HG03558 (cell line): ENCODE results near the gene C2CD4D.
"Not testable (repeated sequence)": the region's sequence is repeated elsewhere in the genome, so short reads cannot be mapped to it uniquely, and the experiment has no call there.

Experiments used
- ATAC-seq: cut with Tn5 transposase; IDR thresholded peaks from one replicate; pipeline ENCODE4 v1.9.1; 2021; ENCODE audit warnings: moderate number of reproducible peaks; ENCODE audit not compliant: unreplicated experiment; ENCODE audit errors: extremely low read depth

The C2CD4D gene

DNA sequence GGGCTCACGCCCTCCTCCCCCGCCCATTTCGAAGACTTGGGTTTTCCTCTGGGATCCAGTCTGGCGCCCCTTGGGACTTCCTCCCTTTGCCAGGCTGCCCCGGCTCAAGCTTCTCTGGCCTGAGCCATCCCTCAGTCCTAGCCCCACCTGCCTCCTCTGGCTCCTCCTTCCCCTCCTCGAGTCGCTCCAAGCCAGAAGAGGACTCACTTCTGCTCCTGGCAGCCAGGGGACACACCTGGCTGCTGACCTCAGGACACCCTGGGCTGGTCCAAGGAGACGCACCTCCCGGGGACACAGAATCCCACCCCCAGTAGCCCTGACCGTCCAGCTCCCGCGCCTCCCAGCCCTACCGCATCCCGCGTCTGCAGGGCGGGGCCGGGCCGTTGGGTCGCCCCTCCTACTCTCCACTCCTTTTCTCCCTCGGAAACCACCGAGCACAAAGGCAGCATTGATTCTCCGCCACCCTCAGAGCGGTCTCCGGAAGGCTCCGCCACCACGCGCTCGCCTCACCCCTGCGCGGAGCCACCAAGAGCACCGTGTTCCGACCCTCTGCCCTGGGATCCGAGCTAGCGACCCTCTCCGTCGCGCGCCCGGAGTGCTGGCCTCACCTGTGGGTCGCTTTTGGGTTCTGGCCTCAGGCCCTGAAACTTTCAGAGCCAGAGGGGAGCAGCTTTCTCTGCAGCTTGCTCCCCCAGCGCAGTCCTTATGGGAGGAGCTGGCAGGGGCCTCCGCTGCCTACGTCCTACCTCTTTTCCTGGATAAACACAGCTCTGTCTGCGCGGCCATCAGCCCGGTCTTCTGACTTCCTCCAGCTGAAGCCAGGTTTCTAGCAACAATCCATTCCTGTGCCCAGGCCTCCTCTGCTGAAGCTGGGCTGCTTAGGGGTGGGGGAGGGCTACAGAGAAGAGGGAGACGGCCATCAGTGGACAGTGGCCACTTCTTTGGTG, at the start of gene C2CD4D:
Gene C2CD4D, minus strand, starts transcription at position 364 of the 947 bp plus-strand sequence. CDS start 831 bp downstream, outside the sequence.
- no peak for ATAC-seq

DNA sequence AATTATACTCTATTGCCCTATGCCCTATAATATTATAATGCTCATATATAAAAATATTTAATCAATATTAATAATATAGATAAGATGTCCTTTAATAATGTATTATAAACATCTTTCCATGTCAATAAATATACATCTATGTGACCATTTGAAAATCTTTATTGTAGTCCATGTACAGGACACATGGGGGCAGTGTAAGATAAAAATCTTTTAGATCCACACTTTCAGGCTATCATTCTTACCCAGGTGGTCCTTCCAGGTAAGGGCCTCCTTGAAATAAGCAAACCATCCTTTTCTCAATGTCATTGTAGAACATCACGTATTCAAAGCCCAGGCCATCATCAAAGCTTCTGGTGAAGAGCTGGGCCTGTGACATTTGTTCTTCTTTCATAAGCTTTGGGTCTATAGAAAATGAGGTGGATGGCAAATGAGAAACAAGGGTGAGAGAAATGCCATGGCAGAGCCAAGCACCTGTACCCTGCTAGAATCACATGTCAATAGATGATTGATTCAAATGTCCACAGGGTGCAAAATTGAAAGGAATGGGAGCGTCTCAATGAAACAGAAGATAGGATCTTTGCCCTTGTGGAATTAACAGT, 49.5 kb upstream of the C2CD4D start:
- no peak for ATAC-seq

DNA sequence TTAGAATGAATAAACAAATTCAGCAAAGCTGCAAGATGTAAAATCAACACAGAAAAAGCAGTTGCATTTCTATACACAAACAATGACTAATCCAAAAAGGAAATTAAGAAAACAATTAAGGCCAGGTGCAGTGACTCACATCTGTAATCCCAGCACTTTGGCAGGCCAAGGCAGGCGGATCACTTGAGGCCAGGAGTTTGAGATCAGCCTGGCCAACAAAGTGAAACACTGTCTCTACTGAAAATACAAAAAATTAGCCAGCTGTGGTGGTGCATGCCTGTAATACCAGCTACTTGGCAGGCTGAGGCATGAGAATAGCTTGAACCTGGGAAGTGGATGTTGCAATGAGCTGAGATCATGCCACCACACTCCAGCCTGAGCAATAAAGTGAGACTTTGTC, 47.4 kb upstream of the C2CD4D start:
- ATAC-seq = no peak

DNA sequence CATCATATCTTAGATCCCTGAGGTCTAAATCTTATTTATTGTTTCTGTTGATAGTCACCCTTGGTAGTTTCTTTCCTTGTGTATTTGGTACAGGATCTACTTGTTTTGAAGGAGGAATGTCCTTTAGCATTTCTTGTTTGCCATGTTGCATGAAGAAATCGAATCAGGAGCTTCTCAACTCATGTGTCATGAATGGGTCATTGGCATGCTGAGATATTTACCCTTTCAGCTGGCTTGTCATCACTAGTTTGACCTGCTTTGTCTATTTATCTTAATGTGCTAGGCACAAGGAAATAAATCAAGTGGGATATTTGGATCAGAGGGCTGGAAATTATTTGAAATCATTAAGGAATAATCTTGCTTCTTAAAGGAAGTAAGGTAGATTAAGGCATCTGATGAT, 45.9 kb upstream of the C2CD4D start:
- no peak for ATAC-seq

DNA sequence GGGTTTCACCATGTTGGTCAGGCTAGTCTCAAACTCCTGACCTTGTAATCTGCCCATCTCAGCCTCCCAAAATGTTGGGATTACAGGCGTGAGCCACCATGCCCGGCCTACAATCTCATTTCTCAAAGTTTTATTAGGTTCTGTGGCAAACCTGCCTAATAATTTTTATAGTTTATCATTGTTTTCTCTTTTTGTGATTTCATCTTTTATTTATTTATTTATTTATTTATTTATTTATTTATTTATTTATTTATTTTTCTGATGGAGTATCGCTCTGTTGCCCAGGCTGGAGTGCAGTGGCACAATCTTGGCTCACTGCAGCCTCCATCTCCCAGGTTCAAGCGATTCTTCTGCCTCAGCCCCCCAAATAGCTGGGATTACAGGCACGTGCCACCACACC, 45.3 kb upstream of the C2CD4D start:
- not testable (repeated sequence) for ATAC-seq

DNA sequence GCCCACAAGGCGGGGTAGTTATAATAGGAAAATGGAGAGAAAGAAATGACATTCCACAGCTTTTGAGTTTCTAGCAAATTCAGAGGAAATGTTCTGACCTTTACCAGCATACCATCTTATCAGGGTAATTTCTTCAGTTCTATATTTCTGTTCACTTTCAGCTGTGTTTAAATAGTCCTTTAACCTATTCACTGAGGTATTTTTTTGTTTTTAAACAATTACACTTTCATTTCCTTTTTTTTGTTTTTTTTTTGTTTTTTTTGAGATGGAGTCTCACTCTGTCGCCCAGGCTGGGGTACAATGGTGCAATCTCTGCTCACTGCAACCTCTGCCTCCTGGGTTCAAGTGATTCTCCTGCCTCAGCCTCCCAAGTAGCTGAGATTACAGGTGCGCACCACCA, 44.8 kb upstream of the C2CD4D start:
- not testable (repeated sequence) for ATAC-seq

DNA sequence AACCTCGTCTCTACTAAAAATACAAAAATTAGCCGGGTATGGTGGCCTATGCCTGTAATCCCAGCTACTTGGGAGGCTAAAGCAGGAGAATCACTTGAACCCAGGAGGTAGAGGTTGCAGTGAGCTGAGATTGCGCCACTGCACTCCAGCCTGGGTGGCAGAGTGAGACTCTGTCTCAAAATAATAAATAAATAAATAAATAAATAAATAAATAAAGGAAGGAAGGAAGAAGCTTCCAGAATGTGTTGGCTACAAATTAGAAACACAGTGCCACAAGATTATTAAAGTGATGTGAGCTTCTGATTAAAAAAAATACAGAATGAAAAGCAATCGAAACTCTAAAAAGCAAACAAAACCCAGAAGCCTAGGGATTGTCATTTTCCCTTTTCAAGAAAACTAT, 44.3 kb upstream of the C2CD4D start:
- ATAC-seq = not testable (repeated sequence)

DNA sequence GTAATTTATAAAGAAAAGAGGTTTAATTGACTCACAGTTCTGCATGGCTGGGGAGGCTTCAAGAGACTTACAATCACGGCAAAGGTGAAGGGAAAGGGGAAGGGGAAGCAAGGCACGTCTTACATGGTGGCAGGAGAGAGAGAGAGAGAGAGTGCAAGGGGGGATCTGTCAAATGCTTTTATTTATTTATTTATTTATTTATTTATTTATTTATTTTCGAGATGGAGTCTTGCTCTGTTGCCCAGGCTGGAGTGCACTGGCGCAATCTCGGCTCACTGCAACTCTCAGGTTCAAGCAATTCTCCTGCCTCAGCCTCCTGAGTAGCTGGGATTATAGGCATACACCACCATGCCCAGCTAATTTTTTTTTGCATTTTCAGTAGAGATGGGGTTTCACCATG, 43.3 kb upstream of the C2CD4D start:
- not testable (repeated sequence) for ATAC-seq

DNA sequence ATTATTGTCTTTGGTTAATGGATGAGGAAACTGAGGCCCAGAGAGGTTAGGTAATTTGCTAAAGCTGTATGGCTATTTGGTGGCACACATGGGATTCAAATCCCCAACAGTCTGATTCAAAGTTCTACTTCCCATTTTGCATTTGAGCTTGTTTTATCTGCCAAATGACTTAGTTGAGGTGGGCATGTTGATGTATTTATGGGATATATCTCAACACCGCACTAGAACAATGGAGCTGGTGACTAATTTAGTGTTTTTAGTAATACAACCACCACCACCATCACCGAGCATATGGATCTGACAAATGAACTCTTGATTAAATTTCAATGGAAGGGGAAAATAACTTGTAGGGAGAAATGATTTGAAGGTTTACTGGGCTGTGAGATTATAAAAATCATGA, 42.8 kb upstream of the C2CD4D start:
- ATAC-seq = no peak

DNA sequence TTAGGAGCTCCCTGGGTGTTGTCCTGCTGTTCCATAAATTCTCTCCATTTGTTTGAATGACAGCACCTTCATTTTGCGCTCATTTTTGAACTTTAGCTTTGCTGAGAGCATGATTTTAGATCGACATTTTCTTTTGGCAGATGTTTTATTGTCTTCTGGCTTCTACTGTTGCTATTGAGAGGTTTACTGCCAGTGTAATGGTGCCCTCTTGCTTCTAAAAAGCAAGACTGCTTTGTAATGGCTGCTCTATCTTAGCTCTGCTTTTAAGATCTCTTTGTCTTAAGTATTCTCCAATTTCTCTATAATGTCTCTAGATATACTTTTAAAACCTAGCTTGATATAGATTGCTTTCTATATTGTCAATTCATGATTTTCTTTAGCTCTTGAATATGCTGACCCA, 41.9 kb upstream of the C2CD4D start:
- ATAC-seq = no peak

DNA sequence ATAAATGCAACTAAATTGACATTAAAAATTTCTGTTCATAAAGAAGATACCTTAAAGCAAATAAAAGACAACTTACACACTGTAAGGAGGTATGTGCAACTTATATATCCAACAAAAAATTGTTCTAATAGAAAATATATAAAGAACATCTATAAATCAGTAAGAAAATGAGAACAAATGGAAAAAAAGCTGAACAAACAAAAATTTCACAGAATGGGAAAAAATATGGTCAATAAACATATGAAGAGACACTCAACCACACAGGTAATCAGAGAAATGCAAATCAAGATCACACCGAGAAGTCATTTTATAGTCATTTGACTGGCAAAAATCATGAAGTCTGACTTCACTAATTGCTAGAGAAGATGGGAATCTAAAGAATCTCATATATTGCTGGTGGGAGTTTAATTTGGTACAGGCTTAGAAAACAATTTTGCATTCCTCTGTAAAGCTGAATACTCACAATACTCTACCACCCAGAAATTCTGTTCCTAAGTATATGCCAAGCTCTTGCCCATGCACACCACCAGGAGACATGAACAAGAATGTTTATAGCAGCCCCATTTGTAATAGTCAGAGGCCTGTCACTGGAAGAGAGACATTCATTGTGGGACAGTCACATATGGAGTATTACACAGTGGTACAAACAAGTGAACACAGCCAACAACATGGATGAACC, 35.9 kb upstream of the C2CD4D start:
- ATAC-seq = no peak

DNA sequence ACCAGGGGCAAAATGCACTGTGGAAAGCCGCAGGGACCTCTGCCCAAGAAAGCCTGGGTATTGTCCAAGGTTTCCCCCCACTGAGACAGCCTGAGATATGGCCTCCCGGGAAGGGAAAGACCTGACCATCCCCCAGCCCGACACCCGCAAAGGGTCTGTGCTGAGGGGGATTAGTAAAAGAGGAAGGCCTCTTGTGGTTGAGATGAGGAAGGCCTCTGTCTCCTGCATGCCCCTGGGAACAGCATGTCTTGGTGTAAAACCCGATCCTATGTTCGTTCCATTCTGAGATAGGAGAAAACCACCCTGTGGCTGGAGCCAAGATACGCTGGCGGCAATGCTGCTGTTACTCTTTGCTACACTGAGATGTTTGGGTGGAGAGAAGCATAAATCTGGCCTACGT, 33.2 kb upstream of the C2CD4D start:
- ATAC-seq = not testable (repeated sequence)

DNA sequence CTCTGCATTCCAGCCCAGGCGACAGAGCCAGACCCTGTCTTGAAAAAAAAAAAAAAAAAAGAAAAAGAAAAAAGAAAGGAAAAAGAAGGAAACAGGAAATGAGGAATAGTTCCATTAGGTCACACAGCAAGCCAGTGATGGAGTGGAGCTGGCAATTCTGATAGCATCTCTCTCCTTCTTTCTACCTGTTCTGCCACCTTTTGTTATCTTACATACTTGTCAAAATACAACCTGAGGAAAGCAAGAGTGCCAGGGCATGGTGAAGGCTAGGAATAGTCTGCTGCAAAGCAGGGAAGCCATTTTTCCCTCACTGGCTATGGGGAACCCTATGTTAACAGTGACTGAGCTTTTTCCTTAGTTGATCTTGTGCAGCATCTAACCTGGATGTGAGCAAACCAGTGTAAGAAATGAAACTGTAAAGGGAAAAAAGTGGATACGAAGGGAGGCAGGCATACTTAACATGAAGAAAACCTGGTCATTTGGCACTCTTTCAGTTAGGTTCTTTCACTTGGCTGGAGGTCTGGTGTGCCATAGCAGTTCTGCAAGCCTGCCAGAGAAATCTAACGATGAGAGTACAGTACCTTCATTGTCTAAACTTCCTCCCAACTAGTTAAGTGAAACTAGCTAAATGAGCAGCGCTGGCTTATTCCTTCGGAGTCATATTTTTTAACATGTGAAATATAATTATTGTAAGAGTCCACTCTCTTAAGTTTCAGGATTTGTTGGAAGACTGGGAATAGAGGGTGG, 31.8 kb upstream of the C2CD4D start:
- no peak for ATAC-seq

DNA sequence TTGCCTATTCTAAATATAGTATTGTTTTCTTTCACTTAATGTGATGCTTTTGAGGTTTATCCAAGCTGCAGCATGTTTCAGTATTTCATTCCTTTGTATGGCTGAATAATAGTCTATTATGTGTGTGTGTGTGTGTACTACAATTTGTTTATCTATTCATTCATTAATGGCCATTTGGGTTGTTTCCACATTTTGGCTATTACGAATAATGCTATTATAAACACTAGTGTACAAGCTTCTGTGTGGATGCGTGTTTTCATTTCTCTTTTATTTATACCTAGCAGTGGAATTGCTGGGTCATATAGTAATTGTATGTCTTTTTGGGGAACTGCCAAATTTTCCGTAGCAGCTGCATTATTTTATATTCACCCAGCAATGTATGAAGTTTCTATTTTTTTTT, 28.9 kb upstream of the C2CD4D start:
- no peak for ATAC-seq

DNA sequence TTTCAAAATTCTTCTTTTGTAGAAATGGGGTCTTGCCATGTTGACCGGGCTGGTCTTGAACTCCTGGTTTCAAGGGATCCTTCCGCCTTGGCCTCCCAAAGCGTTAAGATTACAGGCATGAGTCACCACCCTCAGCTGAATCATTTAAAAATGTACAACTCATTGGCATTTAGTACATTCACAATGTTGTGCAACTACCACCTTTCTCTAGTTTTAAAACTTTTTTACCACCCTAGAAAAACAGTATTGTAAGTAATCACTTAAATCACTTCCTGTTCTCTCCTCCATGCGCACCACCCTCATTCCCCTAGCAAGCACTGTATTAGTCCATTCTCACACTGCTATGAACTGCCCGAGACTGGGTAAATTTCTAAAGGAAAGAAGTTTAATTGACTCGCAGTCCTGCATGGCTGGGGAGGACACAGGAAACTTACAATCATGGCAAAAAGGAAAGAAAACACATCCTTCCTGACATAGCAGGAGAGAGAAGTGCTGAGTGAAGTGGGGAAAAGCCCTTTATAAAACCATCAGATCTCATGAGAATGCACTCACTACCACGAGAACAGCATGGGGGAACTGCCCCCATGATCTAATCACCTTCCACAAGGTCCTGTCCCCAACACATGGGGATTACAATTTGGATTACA, 28.3 kb upstream of the C2CD4D start:
- ATAC-seq = no peak

DNA sequence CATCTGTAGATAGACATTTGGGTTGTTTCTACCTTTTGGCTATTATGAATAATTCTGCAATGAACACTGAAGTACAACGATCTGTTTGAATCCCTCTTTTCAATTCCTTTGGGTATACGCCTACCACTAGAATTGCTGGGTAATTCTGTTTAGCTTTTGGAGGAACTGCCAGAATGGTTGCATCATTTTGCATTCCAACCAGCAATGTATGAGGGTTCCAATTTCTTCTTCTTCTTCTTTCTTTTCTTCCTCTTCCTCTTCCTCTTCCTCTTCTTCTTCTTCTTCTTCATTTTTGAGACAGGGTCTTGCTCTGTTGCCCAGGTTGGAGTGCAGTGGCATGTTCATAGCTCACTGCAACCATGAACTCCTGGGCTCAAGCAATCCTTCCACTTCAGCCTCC, 27.7 kb upstream of the C2CD4D start:
- no peak for ATAC-seq

DNA sequence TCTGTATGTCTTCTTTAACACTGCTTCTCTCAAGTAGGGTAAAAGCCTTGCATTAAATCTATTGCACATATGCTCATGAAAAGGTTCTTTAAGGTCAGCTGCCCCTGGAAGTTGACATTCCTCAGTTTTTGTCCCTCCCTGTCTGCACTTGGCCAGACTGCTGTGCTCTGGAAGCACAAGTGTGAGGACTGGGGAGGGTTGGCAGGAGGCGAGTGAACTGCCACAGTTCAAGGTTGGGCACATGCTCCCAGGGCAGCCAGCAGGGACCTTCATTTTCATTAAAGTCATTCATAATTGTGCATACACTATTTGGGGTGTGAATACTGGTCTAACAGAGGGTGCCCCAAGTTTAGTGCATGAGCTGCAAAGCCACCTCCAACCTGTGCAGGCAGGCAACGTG, 24.8 kb upstream of the C2CD4D start:
- ATAC-seq = no peak

DNA sequence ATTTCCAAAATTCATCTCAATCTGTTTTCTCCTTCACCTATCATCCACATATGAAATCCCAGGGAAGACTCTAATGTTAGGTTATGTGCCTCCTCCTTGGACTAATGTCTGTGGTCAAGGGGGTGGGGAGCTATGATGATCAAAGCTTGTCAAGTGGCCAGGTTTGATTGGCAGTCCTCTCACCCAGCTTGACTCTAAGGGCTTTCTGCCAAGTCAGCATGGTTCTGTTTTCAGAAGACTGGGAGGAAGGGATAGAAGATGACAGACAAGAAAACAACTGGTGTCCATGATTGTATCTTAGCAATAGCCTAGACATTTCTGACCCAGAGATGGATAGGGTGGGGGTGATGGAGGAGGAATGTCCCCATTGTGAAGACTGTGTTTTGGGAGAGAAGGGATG, 23.0 kb upstream of the C2CD4D start:
- ATAC-seq = no peak

DNA sequence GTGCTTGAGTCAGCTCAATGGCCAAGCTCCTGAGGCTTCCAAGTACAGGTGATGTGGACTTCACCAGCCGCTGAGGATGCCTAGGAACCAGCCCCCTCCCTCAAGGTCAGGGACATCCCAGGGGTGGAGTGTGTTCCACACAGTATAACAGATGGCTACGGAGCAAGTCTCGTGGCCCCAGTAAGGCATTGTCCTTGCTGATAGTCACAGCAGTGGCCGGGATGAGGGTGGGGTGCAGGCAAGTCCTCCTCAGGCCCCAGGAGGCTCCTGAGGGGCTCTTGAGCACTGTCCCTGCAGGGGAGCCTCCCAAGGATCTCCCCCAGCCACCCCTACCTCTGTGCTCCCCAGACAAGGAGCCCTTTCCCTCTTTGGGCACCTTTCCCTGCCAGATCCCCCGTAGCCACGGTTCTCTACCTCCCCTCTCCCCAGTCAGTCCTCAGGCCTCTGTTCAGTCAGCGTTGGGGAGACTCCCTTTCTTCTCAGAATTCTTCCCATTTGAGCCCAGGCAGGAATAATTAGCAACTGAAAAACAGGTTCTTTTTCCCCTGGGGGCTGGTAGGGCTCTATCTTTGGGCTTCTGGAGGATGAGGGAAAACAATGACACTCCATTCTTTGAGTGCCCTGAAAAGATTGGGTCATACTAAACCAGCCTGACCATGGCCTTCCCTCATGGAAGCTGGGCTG, 21.0 kb upstream of the C2CD4D start:
- ATAC-seq = no peak
